Neuron (in vitro differentiated cells): ENCODE measurements around the gene CHTF18.

Experiments used
- H2AFZ ChIP-seq: one replicate; pipeline ENCODE4 v1.6.1; 2013; ENCODE audit warnings: low read depth, mild to moderate bottlenecking, inconsistent platforms, low read length, moderate library complexity
- H3K27me3 ChIP-seq: one replicate; pipeline ENCODE4 v1.6.1; 2013; ENCODE audit warnings: low read length; ENCODE audit not compliant: insufficient read depth
- H3K36me3 ChIP-seq: one replicate; pipeline ENCODE4 v1.6.1; 2013; ENCODE audit warnings: low read length; ENCODE audit not compliant: insufficient read depth
- H3K4me1 ChIP-seq: one replicate; pipeline ENCODE4 v1.6.1; 2013; ENCODE audit warnings: low read length; ENCODE audit not compliant: insufficient read depth
- H3K4me3 ChIP-seq: 2 replicates; pipeline ENCODE4 v1.5.1; 2013; ENCODE audit warnings: mild to moderate bottlenecking, low read length, moderate library complexity
- H3K9me3 ChIP-seq: one replicate; pipeline ENCODE4 v1.6.1; 2013; ENCODE audit warnings: low read length

The CHTF18 gene

GRCh38 chr16:804193-805048 lies 16.0 kb downstream of the CHTF18 start:
- H2AFZ ChIP-seq, result no peak overlapping the region
- H3K36me3 ChIP-seq, result no peaks in the 10 kb centered on the region
- H3K4me1 ChIP-seq, result peaks cover 9% of the 10 kb centered on the region
- no peak overlapping the region for H3K4me3 ChIP-seq
- no peaks in the 10 kb centered on the region for H3K9me3 ChIP-seq
- H3K27me3 ChIP-seq, result peaks cover 10% of the 10 kb centered on the region

- peaks cover 5% of the 10 kb centered on the region for H3K4me1 ChIP-seq
- H3K4me3 ChIP-seq, result no peak overlapping the region
- H3K36me3 ChIP-seq, result no peaks in the 10 kb centered on the region
- no peak overlapping the region for H2AFZ ChIP-seq
- peaks cover 5% of the 10 kb centered on the region for H3K27me3 ChIP-seq
- peaks cover 4% of the 10 kb centered on the region for H3K9me3 ChIP-seq
Observed at GRCh38 chr16:805474-805873, 17.1 kb downstream of the CHTF18 start.

- H3K9me3 ChIP-seq, result peaks cover 4% of the 10 kb centered on the region
- no peaks in the 10 kb centered on the region for H3K4me1 ChIP-seq
- peak overlapping the region; percentile 65 for H3K4me3 ChIP-seq
- H3K36me3 ChIP-seq, result no peaks in the 10 kb centered on the region
- H3K27me3 ChIP-seq, result peaks cover 8% of the 10 kb centered on the region
- H2AFZ ChIP-seq, result no peak overlapping the region
Observed at GRCh38 chr16:807347-808084, 19.1 kb downstream of the CHTF18 start.

- H3K9me3 ChIP-seq, result peaks cover 4% of the 10 kb centered on the region
- H3K4me1 ChIP-seq, result no peaks in the 10 kb centered on the region
- H3K4me3 ChIP-seq, result peak overlapping the region; percentile 65
- peaks cover 10% of the 10 kb centered on the region for H3K27me3 ChIP-seq
- no peak overlapping the region for H2AFZ ChIP-seq
- H3K36me3 ChIP-seq, result no peaks in the 10 kb centered on the region
Observed at GRCh38 chr16:808085-808386, 19.6 kb downstream of the CHTF18 start.

GRCh38 chr16:813204-813915 lies 24.9 kb downstream of the CHTF18 start:
- Histone ChIP-seq H3K9me3 (peaks cover 6% of the 10 kb centered on the region), H2AFZ (no peak overlapping the region), H3K4me1 (no peaks in the 10 kb centered on the region), H3K27me3 (peaks cover 13% of the 10 kb centered on the region), H3K36me3 (no peaks in the 10 kb centered on the region), H3K4me3 (no peak overlapping the region)

GRCh38 chr16:813916-814412 lies 25.5 kb downstream of the CHTF18 start:
- H2AFZ ChIP-seq, result no peak overlapping the region
- no peaks in the 10 kb centered on the region for H3K36me3 ChIP-seq
- H3K4me1 ChIP-seq, result no peaks in the 10 kb centered on the region
- no peak overlapping the region for H3K4me3 ChIP-seq
- peaks cover 6% of the 10 kb centered on the region for H3K9me3 ChIP-seq
- H3K27me3 ChIP-seq, result peaks cover 13% of the 10 kb centered on the region

- H3K36me3 ChIP-seq, result no peaks in the 10 kb centered on the region
- no peak overlapping the region for H2AFZ ChIP-seq
- peaks cover 13% of the 10 kb centered on the region for H3K27me3 ChIP-seq
- no peak overlapping the region for H3K4me3 ChIP-seq
- peaks cover 4% of the 10 kb centered on the region for H3K9me3 ChIP-seq
- H3K4me1 ChIP-seq, result no peaks in the 10 kb centered on the region
Observed at GRCh38 chr16:814974-815373, 26.6 kb downstream of the CHTF18 start.

GRCh38 chr16:815861-816260 lies 27.4 kb downstream of the CHTF18 start:
- Histone ChIP-seq H2AFZ (no peak overlapping the region), H3K36me3 (no peaks in the 10 kb centered on the region), H3K9me3 (peaks cover 2% of the 10 kb centered on the region), H3K27me3 (peaks cover 13% of the 10 kb centered on the region), H3K4me3 (no peak overlapping the region), H3K4me1 (no peaks in the 10 kb centered on the region)

- Histone ChIP-seq H3K27me3 (peaks cover 7% of the 10 kb centered on the region), H3K4me3 (no peak overlapping the region), H3K9me3 (peaks cover 2% of the 10 kb centered on the region), H3K4me1 (peaks cover 2% of the 10 kb centered on the region), H3K36me3 (no peaks in the 10 kb centered on the region), H2AFZ (no peak overlapping the region)
Observed at GRCh38 chr16:817001-817906, 28.8 kb downstream of the CHTF18 start.

- H2AFZ ChIP-seq, result no peak overlapping the region
- no peak overlapping the region for H3K4me3 ChIP-seq
- peaks cover 2% of the 10 kb centered on the region for H3K27me3 ChIP-seq
- H3K9me3 ChIP-seq, result peaks cover 8% of the 10 kb centered on the region
- peaks cover 2% of the 10 kb centered on the region for H3K4me1 ChIP-seq
- H3K36me3 ChIP-seq, result no peaks in the 10 kb centered on the region
Observed at GRCh38 chr16:818132-818531, 29.7 kb downstream of the CHTF18 start.

- Histone ChIP-seq H3K27me3 (no peaks in the 10 kb centered on the region), H2AFZ (no peak overlapping the region), H3K9me3 (peaks cover 11% of the 10 kb centered on the region), H3K36me3 (no peaks in the 10 kb centered on the region), H3K4me1 (peaks cover 2% of the 10 kb centered on the region), H3K4me3 (no peak overlapping the region)
Observed at GRCh38 chr16:818592-818991, 30.2 kb downstream of the CHTF18 start.

GRCh38 chr16:819336-820043 lies 31.1 kb downstream of the CHTF18 start:
- no peak overlapping the region for H3K4me3 ChIP-seq
- H3K4me1 ChIP-seq, result peaks cover 2% of the 10 kb centered on the region
- no peak overlapping the region for H2AFZ ChIP-seq
- H3K9me3 ChIP-seq, result peaks cover 11% of the 10 kb centered on the region
- no peaks in the 10 kb centered on the region for H3K27me3 ChIP-seq
- no peaks in the 10 kb centered on the region for H3K36me3 ChIP-seq
